Measurements from ENCODE around the gene MTSS2. TPM values are rescaled to one million over a fixed set of nuclear protein-coding genes. Genes with fewer than 3 reads are reported as not detected.

The MTSS2 gene
- total RNA-seq, 1 donor from 2014 or later: 9.9 TPM

DNA sequence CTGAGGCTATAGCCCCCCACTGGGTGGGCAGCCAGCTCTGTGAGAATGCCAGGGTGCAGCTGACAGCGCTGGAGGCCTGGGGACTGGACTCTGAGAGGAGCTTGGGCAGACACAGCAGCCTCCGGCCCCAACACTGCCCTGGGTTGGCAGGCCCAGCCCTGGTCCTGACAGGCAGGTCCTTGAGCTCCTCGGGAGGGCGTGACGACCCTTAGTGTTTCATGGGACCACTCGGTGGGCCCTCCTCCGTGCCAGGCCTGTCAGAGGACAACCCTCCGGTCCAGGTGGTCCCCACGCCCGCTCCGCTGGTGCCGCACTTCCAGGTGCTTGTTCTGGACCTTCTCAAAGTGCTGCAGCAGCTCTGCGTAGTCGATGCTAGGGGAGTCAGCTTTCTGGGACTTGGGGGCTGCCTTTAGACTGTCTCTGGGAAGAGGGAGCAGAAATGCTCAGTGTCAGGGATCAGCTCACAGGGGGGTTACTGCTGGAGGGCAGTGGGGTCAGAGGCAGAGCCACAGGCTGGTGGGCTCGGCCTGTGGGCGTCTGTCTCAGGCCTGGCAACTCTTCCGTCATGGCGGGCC is 1.9 kb upstream of the MTSS2 start:
- DNase-seq (ENCODE audit: low read depth in 2 of 2): no peak

DNA sequence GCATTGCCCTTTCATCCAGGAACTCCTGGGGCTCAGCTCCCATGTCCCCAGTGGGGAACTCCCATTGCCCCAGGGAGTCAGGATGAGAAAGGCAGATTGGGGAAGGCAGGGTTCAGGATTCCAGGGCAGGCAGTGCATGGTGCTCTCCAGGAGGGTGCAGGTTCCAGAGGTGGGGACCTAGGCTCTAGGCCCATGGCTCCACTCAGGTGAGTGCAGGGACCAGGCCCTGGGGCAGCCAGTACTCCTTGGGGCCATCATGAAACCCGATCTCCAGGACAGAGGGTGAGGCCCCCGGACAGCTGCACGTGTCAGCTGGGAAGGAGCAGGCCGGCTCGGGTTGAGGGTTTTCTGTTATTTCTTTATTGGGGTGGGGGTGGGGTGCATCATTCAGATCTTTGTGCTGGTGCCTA is 1.3 kb upstream of the MTSS2 start:
- DNase-seq (ENCODE audit: low read depth in 2 of 2): no peak

DNA sequence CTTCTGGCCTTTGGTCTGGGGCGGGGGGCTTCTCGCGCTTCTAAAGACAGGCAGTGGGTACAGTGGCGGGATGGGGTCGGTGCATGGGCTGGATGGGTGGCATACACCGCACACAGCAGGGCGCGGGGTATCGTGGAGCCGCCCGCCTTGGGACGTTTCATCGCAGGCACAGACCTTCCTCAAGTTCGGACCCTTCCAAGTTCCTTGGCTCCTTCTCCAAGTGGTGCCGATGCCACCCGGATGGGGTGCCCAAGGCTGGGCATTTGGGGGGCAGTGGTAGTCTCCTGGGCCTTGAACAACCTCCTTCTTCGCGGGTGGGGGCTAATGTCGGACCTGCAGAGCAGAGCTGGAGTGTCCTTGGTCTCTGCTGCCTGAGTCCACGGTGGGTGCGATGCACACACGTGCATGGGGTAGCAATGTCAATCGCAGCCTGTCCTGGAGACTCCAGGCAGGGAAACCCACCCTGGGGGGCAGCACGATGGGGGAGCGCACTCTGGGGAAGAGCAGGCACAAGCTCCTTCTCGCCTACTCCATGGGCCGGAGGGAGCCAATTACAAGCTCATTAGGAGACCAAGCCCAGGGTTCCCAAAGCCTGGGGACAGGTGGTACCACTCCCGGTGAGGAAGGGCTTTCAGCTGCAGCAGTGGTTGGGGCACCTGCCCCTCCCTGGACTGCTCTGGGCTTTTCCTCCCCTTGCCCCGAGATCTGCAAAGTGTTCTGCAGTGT is 686 bp upstream of the MTSS2 start:
- no peak for DNase-seq (ENCODE audit: low read depth in 2 of 2)

DNA sequence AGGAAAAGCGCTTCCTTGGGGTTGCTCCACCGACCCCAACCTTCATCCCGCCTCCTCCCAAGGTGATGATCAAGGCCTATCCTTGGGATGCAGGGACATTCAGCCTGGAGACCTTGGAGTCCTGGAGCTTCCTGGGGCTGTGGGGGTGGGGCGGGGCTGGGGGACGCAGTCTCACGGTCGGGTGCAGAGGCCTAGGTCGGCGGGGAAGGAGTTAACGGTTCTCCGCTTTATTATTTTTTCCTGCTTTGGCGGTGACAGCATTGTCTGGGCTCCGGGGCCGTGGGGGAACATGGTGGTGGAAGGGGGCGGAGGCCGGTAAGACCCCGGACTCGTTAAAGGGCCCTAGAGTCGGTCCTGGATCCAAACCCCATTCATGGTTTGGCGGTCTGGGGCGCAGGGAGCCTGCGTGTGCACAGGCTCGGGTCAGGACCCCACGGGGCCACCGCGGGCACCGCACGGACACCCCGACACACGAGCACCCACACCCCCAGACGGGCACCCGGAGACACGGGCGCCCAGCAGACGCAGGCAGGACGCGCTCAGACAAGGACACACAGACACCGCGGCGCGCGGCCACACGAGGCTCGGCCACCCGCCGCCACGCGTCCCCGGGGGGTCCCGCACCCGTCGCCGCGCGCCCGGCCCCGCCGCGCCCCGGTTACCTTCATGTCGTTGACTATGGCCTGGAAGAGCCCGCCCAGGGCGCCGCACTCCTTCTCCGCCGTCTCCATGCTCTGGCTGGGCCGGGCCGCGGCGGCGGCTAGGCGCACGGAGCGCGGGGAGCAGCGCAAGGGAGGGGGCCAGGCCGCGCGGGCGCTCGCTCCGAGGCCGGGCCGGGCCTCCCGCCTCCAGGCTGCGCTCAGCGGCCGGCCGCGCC is 554 bp downstream of the MTSS2 start:
- no peak for DNase-seq (ENCODE audit: low read depth in 2 of 2)

DNA sequence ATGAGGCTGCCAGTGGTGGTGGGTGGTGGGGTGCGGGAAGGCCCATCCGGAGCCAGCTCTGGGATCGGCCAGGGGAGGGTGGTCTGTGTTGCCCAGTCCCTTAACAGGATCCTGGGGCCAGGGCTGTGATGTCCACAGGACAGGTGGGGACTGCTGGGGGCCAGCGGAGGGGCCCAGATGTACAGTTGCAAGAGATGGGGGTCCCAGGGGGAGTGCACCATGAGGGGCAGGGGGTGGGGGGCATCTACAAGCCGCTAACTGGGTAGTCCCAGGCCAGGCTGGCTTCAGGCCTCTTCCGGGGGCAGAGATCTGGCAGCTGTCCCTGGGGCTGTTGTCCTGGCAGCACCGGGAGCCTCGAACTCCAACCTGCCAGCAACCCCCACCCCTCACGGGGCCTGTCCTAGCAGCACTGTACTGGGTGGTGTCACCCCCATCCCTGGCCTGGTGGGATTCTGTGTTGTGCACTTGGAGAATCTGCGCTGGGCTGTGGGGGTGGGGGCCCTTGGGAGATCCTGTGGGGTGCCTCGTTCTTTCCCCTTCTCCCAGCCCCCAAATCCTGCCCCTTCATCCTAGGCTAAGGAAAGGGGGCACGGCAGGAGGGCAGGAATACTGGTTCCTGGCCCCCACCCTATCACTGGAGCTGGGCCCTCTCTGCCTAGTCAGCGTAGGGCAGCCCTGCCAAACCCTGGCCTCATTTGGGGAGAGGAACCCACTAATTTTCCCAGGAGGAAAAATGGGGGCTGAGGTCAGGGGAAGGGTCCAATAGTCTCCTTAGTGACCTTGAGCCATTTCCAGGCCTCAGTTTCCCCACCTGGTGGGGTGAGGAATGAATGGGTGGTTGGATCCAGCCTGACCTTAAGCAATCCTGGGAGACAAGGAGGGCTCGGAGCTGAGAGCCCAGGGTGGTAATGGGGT is 1.4 kb downstream of the MTSS2 start:
- no peak for DNase-seq (ENCODE audit: low read depth in 2 of 2)

DNA sequence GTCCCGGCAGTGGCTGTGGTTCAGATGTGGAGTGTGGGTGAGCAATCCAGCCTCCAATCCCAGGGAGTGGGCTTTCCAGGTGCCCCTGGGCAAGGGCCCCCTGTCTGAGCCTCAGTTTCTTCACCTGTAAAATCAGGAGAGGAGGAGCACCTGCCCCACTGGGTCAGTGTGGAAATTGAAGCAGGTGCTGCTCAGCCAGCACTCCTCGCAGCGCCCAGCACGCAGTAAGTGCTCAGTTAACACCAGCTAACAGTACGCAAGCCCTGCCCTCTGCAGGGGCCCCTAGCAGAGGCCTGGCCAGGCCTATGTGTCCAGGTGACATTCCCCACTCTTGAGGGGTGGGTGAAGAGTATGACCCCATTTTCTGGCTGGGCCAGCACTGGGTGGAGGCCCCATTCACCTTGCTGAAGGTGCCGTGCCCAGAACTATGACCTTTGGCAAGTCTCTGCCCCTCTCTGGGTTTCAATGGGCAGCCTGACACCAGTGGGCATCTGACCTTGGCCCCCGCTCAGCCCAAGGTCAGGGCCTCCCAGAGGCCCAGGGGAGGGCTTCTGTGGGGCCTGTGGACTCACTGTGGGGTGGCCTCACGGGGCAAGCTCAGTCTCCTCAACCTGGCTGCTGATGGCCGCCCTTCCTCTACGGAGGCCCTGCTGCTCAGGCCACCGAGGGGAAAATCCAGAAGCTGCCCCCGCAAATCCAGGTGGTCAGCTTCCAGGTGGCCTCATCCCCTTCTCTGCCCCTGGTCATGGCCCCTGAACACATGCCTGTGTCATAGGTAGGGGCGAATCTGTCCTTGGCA is 2.5 kb downstream of the MTSS2 start:
- no peak for DNase-seq (ENCODE audit: low read depth in 2 of 2)

DNA sequence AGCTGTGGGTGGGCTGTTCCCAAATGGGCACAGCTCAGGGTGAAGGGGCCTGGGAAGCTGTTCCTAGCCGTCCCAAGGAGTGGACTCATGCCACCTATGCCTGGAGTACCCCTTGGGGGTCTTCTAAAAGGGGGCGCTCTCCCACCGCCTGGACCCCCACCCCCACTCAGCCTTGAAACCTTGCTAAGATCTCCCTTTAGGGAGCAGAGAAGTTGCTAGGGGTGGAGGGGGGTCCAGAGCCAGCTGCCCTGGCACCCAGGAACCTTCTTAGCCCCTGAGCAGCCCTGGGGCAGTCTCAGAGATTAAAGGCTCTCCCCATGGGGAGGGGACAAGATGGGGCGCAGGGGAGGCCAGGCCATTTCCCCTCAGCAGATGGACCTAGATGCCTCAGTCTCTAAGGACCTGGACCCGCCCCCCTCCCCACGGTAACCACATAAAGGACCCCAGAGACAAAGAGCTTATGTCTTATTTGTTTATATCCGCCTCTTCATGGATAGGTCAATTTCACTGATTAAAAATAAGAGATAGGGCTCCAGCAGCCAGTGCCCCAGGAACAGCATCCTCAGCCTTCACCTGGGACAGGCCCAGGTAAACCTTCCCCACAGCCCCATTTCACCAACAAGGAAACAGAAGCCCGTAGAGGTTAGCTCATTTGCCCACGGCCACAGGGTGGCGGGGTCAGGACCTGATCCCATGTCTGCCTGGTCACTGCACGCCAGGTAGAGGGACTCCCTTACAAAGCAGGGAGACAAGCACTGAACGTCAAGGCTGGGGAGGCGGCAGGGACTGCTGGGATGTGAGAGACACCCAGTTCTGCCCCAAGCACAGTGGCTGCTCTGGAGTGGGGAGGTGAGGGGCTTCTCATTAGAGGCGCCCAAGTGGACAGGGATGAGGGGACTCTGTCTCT is 3.4 kb downstream of the MTSS2 start:
- no peak for DNase-seq (ENCODE audit: low read depth in 2 of 2)

DNA sequence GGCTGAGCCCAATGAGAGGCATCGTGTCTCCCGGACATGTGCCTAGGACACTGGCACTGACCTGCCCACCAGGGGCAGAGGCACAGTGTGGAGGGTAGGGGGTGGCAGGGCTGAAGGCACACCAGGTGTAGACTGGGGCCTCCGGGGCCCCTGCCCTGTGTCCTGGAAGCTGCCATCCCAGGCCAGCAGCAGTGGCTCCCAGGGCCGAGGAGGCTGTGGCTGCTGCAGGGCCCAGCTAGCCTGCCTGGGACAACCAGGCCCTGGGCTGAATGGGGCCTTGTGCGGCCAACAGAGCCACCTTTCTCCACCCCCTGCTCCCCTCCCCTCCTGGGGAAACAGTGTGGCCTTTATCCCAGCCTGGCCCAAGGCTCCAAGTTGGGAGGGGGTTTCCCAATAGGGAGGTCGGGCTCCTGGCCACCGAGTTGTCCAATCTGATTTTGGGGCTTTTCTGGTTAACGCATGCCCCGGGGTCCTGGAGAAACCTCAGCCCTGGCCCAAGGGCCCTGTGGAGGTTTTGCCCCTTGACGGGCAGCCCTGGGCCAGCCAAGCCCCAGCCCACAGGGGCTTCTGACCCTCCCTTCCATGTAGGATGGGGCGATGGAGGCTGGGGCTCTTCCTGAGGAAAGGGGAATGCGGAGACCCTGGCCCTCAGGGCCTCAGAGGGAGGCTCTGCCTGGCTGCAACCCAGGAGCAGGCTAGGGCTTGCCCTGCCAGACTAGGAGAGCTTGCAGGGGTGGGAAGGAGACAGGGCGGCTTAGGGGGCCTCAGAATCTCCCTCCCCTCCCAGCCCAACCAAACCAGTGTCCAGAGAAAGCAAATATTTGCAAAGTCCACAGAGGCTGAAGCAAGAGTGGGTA is 4.2 kb downstream of the MTSS2 start:
- no peak for DNase-seq (ENCODE audit: low read depth in 2 of 2)

DNA sequence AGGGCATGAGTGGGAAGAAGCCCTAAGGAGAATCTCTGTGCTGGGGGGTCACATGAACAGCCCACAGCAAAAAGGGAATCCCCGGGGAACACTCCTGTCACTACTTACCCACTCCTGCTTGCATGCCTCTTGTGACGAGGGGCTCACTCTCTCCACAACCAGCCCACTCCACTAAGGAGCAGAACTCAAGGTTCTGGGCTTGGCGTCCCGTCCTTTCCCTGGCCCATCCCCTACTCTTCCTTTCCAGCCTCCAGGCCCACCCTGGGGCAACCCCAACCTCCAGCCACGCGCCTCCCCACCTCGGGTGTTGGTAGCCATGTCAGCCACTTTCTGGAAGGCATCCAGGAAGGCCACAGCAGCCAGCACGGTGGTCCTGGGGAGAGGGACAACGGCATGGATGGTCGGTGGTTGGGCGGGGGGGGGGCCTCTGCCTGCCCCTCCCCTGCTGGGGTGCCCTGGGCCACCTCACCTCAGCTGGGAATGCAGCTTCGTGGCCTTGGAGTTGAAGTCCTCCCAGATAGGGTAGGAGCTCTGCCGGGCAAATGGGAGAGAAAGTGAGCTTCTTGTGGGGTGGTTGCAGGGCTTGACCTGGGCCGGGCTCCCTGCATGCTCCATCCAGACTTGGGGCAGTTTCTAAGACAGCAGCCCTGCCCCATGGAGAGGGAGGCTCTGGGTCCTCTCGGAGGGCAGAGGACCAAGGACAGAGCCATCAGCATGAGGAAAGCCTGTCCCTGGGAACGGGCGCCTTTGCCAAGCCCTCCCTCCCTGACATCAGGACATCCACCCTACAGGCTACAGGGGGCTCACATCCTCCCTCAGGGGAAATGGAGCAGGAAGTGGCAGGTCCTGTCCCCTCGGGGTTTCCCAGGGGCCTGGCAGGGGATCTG is 5.1 kb downstream of the MTSS2 start:
- DNase-seq (ENCODE audit: low read depth in 2 of 2): no peak

DNA sequence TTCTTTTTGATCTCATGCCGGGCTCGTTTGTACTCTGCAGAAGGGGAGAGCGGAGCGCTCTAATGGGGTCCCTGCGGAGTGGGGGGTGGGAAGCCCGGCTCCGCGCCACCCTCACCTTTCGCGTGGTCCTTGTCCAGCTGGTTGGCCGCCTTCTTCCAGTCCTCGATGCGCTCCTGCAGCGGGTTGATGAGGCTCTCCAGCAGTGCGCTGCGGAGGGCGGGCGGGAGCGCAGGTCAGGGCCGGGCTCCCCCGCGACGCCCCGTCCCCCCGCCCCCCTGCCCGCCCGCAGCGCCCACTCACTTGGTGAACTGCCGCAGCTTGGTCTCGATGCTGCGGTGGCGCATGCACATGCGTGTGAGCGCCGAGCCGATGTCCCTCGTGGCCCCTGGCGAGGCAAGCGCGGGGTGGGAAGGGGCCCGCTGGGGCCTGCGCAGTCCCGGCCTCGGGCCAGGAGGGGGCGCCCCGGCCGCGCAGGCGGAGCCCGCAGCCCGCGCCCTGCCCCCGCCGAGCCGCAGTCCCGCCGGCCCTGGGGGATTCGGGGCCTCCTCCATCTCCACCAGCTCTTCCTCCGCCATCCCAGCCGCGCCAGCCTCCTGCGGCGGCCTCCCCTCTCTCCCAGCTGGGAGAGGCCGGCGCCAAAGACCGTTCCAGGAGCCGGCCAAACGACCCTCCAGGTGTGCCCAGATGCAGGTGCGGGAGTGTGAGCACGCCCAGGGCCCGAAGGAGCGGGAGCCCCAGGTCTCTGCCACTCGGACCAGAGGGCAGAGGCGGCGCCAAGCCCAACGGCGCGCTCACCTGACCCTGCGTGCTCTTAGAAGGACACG is 6.0 kb downstream of the MTSS2 start:
- no peak for DNase-seq (ENCODE audit: low read depth in 2 of 2)

DNA sequence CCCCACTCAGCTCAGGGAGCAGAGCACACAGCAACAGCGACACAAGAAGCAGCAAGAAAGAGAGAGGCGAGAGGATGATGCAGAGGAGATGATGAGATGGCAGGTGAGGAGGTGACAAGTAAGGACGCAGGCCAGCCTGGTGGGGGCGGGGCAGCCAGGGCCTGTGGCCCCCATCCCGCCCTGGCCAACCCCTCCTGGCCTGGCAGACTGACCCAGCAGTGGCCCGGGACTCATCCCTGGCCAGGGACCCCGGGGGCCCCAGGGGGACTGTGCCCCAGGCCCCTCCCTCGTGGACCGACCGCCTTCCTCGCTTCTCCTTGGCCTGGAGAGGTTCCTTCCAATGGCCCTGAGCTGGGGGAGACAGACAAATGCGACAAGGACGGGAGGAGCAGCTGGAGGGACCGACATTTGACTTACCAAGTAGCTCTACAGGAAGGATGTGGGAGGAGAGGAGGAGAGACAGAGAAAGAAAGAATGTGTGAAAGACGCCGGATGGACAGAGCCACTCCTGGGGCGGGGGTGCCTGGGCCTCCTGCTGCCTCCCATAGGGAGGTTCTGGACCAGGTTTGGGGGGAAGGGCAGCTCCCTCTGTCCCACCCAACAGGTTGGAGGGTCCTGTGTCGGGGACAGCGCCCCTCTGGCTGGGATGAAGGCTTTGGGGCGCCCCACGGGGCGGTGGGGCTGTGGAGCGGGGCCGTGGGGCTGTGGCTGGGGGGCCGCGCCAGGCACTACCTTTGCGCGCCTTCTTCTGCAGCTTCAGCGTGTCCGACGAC is 6.8 kb downstream of the MTSS2 start:
- DNase-seq (ENCODE audit: low read depth in 2 of 2): no peak

DNA sequence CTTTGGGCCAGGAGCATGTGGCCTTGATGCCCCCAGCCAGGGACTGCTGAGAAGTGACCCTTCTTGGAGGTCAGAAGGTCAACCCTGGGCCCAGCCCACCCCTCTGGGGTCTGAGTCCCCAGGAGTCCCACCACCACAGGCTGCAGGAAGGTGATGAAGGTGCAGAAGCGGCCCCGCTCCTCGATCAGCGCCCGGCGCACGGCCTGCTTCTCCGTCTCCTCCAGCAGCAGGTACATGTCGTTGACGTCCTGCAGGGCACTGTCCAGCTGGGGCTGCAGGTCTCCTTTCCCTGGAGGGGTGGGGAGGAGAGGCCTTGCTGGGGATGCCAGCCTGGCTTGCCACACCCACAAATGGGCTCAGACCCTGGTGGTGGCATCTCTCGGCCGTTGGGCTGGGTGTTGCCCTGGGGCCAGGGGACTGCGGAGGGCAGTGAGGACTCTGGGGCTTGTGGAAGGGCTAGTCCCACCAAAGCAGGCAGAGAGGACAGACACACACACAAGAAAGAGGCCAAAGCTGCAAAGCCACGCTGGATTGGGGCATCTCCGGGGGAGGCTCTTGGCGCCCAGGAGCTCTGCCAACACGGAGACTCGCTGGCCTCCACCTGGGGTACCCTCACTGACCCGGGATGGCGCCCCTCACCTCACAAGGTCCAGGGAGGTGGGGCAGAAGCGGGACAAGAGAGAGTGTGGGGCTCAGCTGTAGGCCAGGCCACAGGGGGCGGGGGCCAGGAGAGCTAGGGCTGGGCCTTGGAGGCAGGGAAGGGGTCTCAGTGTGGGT is 7.5 kb downstream of the MTSS2 start:
- DNase-seq (ENCODE audit: low read depth in 2 of 2): no peak

DNA sequence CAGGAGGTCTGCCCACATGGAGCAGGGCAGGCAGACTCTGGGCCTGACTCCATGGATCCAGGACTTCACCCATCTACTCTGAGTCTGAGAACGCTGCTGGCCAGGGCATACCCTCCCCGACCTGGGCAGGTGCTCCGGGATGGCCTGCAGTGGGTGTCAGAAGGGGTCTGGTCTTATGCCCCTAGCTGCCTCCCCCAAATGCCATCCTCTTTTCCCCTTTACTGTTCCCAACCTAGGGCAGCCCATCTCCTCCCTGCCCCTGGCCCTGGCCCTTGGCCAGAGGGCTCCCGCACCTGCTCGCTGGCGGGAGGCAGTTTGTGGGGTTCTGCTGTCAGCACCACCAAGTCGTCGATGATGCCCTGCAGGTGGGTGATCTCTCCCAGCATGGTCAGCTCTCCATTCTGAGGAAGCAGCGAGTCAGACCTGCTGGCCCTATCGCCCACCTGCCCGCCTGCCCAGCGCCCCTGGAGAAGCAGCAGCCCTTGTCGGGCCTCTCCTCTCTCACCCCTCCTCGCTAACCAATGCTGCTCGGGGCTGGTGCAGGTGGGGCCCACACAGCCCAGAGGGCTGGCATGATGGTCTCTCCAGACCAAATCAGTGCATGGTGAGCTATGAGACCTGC is 8.2 kb downstream of the MTSS2 start:
- no peak for DNase-seq (ENCODE audit: low read depth in 2 of 2)

DNA sequence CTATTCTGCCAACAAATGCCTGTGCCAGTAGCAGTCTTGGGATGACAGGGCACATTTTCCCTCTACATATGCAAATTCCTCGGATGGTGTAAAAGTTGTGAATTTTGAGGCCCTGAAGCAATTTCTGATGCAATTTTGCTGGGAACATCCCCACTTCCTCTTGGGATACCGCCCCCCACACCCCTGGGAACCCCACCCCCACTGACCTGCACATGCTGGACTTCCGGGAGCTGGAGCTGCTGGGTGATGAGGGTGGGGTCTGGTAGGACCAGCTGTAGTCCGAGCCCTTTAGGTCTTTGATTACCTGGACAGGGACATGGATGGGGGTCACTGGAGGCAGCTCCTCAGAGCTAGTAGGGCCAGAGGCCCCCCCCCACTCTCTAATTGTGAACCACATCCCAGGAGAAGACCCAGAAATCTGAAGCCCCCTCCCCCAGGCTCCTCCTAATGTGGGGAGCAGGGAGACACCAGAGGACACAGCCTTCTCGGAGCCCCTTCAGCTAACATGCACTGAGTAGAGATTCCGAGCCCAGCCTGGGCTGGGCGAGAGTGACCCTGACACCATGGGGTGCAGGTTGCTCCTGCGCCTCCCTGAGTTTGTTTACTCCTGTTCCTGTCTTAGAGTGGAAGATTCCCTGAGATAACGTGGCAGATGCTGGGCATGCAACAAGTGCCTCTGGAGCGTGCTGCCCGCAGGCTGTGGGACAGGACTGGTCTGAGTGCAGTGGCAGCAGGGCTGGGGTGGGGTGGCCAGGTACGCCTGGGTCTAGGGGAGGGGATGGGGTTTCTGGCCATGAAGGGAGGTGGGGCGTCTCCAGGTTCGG is 9.0 kb downstream of the MTSS2 start:
- no peak for DNase-seq (ENCODE audit: low read depth in 2 of 2)
